ENCODE data around the gene PGM2L1.

DNA sequence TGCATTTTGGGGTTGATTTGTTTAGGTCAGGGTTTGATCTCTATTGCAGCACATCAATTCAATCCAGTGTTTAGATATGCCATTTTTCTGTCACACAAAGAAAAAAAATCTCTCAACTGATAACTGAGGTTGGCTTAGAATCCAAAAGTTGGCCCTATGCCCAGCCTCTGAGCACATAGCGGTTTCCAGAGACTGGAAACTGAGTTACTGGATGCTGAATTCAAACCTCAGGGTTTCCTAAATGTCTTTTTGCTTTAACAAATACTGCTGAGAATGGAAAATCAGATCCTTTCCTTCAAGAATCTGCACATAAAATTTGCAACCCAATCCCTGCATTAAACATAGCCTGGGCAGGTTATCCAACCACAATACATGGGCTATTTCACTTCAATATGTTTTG is 90.8 kb downstream of the PGM2L1 start:
- TF ChIP-seq, protein P1, sequence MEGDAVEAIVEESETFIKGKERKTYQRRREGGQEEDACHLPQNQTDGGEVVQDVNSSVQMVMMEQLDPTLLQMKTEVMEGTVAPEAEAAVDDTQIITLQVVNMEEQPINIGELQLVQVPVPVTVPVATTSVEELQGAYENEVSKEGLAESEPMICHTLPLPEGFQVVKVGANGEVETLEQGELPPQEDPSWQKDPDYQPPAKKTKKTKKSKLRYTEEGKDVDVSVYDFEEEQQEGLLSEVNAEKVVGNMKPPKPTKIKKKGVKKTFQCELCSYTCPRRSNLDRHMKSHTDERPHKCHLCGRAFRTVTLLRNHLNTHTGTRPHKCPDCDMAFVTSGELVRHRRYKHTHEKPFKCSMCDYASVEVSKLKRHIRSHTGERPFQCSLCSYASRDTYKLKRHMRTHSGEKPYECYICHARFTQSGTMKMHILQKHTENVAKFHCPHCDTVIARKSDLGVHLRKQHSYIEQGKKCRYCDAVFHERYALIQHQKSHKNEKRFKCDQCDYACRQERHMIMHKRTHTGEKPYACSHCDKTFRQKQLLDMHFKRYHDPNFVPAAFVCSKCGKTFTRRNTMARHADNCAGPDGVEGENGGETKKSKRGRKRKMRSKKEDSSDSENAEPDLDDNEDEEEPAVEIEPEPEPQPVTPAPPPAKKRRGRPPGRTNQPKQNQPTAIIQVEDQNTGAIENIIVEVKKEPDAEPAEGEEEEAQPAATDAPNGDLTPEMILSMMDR (conservative IDR thresholded peaks at IDR 0.05; ENCODE audit: low read depth, low read length), result no peak
- TF ChIP-seq, protein P2, sequence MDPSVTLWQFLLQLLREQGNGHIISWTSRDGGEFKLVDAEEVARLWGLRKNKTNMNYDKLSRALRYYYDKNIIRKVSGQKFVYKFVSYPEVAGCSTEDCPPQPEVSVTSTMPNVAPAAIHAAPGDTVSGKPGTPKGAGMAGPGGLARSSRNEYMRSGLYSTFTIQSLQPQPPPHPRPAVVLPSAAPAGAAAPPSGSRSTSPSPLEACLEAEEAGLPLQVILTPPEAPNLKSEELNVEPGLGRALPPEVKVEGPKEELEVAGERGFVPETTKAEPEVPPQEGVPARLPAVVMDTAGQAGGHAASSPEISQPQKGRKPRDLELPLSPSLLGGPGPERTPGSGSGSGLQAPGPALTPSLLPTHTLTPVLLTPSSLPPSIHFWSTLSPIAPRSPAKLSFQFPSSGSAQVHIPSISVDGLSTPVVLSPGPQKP (IDR thresholded peaks at IDR 0.05; ENCODE audit: borderline replicate concordance, low read depth, low read length), result no peak
- TF ChIP-seq RAD21 (IDR thresholded peaks at IDR 0.05; ENCODE audit: low read length), result no peak
